ENCODE results near the gene RPS2.

RPS2 gene

DNA sequence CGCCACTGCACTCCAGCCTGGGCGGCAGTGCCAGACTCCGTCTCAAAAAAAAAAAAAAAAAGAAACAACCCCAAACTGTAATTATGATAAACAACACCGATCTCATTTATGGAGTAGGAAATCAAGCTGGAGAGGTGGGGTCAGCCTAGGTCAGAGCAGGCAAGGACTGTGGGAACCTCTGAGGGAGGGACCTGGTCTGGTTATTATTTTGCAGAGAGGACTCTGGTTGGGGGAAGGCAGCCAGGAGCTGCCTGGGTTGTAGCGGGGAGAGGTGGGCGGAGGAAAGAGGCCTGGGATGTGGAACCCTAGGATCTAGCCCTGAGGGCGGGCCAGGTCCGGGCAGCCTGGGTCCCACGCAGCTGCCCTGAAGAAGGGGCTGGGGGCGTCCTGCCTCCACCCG, 35.5 kb downstream of the RPS2 start:
- TF ChIP-seq FOXP2 (optimal IDR thresholded peaks at IDR 0.05; ENCODE audit: borderline replicate concordance, extremely low read depth, extremely low read length, insufficient read depth) (no peak), POLR2AphosphoS5 (IDR thresholded peaks at IDR 0.05; ENCODE audit: low read depth, low read length) (no peak), REST (IDR thresholded peaks at IDR 0.05; ENCODE audit: insufficient read depth in 1 of 2, low read depth in 2 of 2, low read length in 2 of 2) (no peak), SIN3A (IDR thresholded peaks at IDR 0.05; ENCODE audit: borderline replicate concordance, insufficient read depth, low read length) (no peak), TAF1 (IDR thresholded peaks at IDR 0.05; ENCODE audit: borderline replicate concordance, insufficient read depth, low read length) (no peak)

GRCh38 chr16:1926271-1926670, 38.4 kb downstream of the RPS2 start:
- TF ChIP-seq SIN3A (IDR thresholded peaks at IDR 0.05; ENCODE audit: borderline replicate concordance, insufficient read depth, low read length) (no peak), TAF1 (IDR thresholded peaks at IDR 0.05; ENCODE audit: borderline replicate concordance, insufficient read depth, low read length) (no peak), POLR2AphosphoS5 (IDR thresholded peaks at IDR 0.05; ENCODE audit: low read depth, low read length) (no peak), FOXP2 (optimal IDR thresholded peaks at IDR 0.05; ENCODE audit: borderline replicate concordance, extremely low read depth, extremely low read length, insufficient read depth) (no peak), REST (IDR thresholded peaks at IDR 0.05; ENCODE audit: insufficient read depth in 1 of 2, low read depth in 2 of 2, low read length in 2 of 2) (no peak)

GRCh38 chr16:1924095-1924494, 40.5 kb downstream of the RPS2 start:
- TF ChIP-seq SIN3A (IDR thresholded peaks at IDR 0.05; ENCODE audit: borderline replicate concordance, insufficient read depth, low read length) (no peak), REST (IDR thresholded peaks at IDR 0.05; ENCODE audit: insufficient read depth in 1 of 2, low read depth in 2 of 2, low read length in 2 of 2) (no peak), POLR2AphosphoS5 (IDR thresholded peaks at IDR 0.05; ENCODE audit: low read depth, low read length) (no peak), FOXP2 (optimal IDR thresholded peaks at IDR 0.05; ENCODE audit: borderline replicate concordance, extremely low read depth, extremely low read length, insufficient read depth) (no peak), TAF1 (IDR thresholded peaks at IDR 0.05; ENCODE audit: borderline replicate concordance, insufficient read depth, low read length) (no peak)

DNA sequence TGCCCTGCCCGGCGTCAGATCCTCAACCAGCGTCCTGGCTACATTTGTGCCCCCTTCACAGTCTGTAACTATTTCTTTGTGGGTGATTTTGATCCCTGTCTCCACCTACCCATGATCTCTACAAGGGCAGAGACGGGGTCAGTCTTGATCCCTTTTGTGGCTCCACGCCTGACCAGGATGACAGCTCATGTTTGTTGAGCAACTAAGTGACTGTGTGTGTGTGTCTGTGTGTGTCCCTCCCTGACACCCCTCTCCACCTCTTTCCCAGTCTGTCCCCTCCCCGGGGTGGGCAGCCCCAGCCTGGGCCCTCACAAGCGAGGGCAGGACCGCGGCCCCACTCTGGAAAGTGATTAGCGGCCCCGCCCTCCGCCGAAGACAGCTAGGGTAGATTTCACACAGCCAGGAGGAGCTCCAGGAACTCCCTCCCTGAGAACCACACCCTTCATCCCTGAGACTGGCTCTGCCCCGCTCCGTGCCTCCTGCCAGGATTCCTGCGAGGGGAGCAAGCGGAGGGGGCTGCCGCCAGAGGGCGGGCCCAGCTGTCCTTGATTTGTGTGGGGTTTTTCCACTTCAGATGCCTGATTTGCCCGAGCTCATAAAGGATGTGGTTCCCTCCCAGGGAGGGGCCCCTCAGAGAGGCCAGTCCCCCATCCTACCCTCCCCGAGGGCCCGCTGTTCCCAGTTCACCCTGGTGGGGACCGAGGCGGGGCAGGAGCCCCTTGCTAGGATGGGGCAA, 41.2 kb downstream of the RPS2 start:
- no peak for TF ChIP-seq POLR2AphosphoS5 (IDR thresholded peaks at IDR 0.05; ENCODE audit: low read depth, low read length)
- no peak for TF ChIP-seq FOXP2 (optimal IDR thresholded peaks at IDR 0.05; ENCODE audit: borderline replicate concordance, extremely low read depth, extremely low read length, insufficient read depth)
- TF ChIP-seq SIN3A (IDR thresholded peaks at IDR 0.05; ENCODE audit: borderline replicate concordance, insufficient read depth, low read length), result no peak
- TF ChIP-seq TAF1 (IDR thresholded peaks at IDR 0.05; ENCODE audit: borderline replicate concordance, insufficient read depth, low read length), result no peak
- TF ChIP-seq REST (IDR thresholded peaks at IDR 0.05; ENCODE audit: insufficient read depth in 1 of 2, low read depth in 2 of 2, low read length in 2 of 2), result no peak

Measured in PFSK-1 (cell line).